Uterus (tissue), 2 donors: ENCODE measurements around the gene PIF1.

ENCODE experiments used
- CTCF ChIP-seq, 4 experiments: fragments of 200-600 bp in 2 of 4; fragments of 450-650 bp in 2 of 4; sonication (generic) in 2 of 4; IDR thresholded peaks; one replicate each; pipeline ENCODE4 v1.5.1; 2016 to 2019; ENCODE audit warnings: antibody characterized with exemption in 4 of 4, mild to moderate bottlenecking in 2 of 4, moderate library complexity in 1 of 4
- POLR2A ChIP-seq, 2 donors: fragments of 450-650 bp; IDR thresholded peaks; one replicate each; pipeline ENCODE4 v1.6.1; 2016; ENCODE audit warnings: antibody characterized with exemption in 2 of 2, mild to moderate bottlenecking in 1 of 2, moderate library complexity in 1 of 2

DNA sequence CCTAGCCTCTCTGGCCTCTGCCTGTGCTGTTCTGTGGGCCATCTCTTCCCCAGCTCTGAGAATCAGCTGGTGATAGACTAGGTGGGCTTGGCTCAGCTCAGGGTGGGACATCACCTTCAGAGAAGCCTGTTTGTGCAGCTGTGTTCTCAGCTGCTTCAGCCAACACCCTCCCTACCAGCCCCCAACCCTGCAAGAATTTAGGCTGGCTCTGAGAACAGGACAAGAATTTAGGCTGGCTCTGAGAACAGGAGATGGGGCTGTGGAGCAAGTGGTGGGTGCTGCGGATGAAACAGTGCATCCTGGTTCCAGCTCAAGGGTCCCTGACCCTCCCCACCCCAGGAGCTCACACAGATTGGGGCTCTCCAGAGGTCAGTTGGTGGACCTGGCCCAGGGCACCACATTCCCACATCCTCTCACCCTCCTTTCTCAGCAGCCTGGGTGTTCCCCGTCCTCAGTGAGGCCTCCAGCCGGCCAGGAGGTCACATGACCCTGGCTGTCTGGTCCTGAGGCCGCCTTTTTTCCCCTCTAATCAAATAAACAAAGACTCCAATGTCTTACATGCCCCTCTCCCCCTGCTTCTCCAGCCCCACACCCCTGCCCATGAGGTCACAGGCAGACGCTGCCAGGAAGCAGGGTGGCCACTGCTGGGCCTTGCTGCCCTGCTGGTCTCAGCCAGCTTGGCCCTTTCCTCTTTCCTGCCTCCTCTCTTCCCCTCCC is 31.1 kb upstream of the PIF1 start:
- TF ChIP-seq CTCF (IDR thresholded peaks at IDR 0.05) (no peak), POLR2A (IDR thresholded peaks at IDR 0.05) (no peak)
